Measurements from ENCODE around the gene SELENOV.

The SELENOV gene

GRCh38 chr19:39557811-39558623 is 43.1 kb downstream of the SELENOV start:
- no peak for DNase-seq (ENCODE audit: low read depth, low spot score)

GRCh38 chr19:39558624-39559117 is 43.7 kb downstream of the SELENOV start:
- DNase-seq (ENCODE audit: low read depth, low spot score), result no peak

GRCh38 chr19:39563408-39563807 is 48.5 kb downstream of the SELENOV start:
- DNase-seq (ENCODE audit: low read depth, low spot score), result no peak

- DNase-seq (ENCODE audit: low read depth, low spot score), result no peak
Observed at GRCh38 chr19:39566064-39566463, 51.1 kb downstream of the SELENOV start.

GRCh38 chr19:39568604-39569003 is 53.7 kb downstream of the SELENOV start:
- no peak for DNase-seq (ENCODE audit: low read depth, low spot score)

Measured in activated naive CD8-positive, alpha-beta T cell treated with anti-CD3 and anti-CD28 coated beads, Interleukin-2, amount 50 U/mL, for 16 hours (primary cell).